Nephron progenitor cell (in vitro differentiated cells): ENCODE data around the gene TMEM186.
A peak's percentile ranks its signal among the peaks of the same experiment; 100 is the strongest.
"Not testable (repeated sequence)": the region's sequence is repeated elsewhere in the genome, so short reads cannot be mapped to it uniquely, and the experiment has no call there.

ENCODE experiments used
- DNase-seq: peaks from one replicate; pipeline ENCODE4 v3.0.0; 2021
- H3K27ac Mint-ChIP-seq: 2 replicates; pipeline ENCODE4 v1.8.0; 2021; ENCODE audit warnings: mild to moderate bottlenecking, moderate library complexity, mixed read lengths
- H3K27me3 Mint-ChIP-seq: 2 replicates; pipeline ENCODE4 v1.8.0; 2021; ENCODE audit warnings: mild to moderate bottlenecking, low read depth, mixed read lengths; ENCODE audit not compliant: poor library complexity
- H3K36me3 Mint-ChIP-seq: 2 replicates; pipeline ENCODE4 v1.8.0; 2021; ENCODE audit warnings: low read depth, mixed read lengths
- H3K4me1 Mint-ChIP-seq: 2 replicates; pipeline ENCODE4 v1.8.0; 2021; ENCODE audit warnings: mixed read lengths
- H3K4me3 Mint-ChIP-seq: 2 replicates; pipeline ENCODE4 v1.8.0; 2021; ENCODE audit warnings: mild to moderate bottlenecking, moderate library complexity, mixed read lengths
- H3K9me3 Mint-ChIP-seq: 2 replicates; pipeline ENCODE4 v1.8.0; 2021; ENCODE audit warnings: mild to moderate bottlenecking, moderate library complexity, mixed read lengths
- TF ChIP-seq, protein P1 (sequence below): fragments of 200-600 bp; sonication (generic); IDR thresholded peaks from 2 replicates; pipeline ENCODE4 v1.5.0; 2021; ENCODE audit warnings: antibody characterized with exemption

TMEM186 gene

DNA sequence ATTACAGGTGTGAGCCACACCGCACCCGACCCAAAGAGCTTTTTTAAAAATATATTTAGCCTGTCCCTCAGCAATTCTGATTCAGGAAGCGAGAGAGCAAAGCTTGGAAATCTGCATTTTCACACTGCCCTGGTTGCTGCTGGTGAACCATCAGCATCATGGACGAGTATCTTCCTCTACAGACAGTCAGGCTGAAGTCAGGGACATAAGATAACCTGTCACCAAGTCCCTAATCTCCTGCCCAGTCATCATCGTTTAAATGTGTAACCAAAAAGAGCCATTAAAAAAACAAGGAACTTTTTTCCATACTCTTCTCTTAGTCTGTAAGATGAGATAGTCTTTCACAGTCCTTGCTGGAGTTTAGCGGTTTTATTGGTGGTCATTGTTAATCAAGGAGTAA, 6.9 kb upstream of the TMEM186 start:
- DNase-seq, result no peak

DNA sequence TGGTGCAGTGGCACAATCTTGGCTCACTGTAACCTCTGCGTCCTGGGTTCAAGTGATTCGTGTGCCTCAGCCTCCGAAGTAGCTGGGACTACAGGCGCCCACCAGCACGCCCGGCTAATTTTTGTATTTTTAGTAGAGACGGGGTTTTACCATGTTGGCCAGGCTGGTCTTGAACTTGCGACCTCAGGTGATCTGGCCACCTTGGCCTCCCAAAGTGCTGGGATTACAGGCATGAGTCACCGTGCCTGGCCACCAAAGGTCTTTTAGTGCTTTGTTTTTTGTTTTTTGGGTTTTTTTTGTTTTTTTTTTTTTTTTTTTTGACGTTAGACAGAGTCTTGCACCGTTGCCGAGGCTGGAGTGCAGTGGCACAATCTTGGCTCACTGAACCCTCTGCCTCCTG, 6.3 kb upstream of the TMEM186 start:
- H3K4me3 Mint-ChIP-seq, H3K27me3 Mint-ChIP-seq, H3K27ac Mint-ChIP-seq, H3K9me3 Mint-ChIP-seq, DNase-seq, H3K4me1 Mint-ChIP-seq: not testable (repeated sequence)
- peaks cover 42% of the 10 kb centered on the region for H3K36me3 Mint-ChIP-seq

More for the DNA sequence above, 6.9 kb upstream of the TMEM186 start:
- TF ChIP-seq, protein P1, sequence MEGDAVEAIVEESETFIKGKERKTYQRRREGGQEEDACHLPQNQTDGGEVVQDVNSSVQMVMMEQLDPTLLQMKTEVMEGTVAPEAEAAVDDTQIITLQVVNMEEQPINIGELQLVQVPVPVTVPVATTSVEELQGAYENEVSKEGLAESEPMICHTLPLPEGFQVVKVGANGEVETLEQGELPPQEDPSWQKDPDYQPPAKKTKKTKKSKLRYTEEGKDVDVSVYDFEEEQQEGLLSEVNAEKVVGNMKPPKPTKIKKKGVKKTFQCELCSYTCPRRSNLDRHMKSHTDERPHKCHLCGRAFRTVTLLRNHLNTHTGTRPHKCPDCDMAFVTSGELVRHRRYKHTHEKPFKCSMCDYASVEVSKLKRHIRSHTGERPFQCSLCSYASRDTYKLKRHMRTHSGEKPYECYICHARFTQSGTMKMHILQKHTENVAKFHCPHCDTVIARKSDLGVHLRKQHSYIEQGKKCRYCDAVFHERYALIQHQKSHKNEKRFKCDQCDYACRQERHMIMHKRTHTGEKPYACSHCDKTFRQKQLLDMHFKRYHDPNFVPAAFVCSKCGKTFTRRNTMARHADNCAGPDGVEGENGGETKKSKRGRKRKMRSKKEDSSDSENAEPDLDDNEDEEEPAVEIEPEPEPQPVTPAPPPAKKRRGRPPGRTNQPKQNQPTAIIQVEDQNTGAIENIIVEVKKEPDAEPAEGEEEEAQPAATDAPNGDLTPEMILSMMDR, result no peak
- Mint-ChIP-seq H3K36me3 (peaks cover 48% of the 10 kb centered on the region), H3K4me1 (peaks cover 1% of the 10 kb centered on the region), H3K4me3 (no peak overlapping the region), H3K27ac (no peak overlapping the region), H3K9me3 (no peaks in the 10 kb centered on the region), H3K27me3 (peaks cover 2% of the 10 kb centered on the region)

DNA sequence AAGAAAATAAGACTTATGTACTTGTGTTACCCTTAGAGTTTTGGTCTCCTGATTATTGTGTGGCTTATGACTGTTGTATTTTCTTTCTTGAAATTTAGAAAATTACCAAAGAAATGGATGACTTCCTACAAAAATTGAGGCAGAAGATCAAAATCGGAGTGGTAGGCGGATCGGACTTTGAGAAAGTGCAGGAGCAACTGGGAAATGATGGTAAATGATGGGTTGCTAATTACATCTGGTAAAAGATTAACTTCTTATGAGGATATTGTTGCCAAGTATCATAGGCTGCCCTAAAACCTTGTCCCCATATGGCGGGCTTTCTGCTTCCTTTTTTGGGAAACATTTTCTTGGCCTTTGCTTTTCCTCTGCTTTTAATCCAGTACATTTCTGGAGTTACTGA, 4.3 kb upstream of the TMEM186 start:
- no peak for DNase-seq
- H3K4me1 Mint-ChIP-seq, result peaks cover 22% of the 10 kb centered on the region
- H3K4me3 Mint-ChIP-seq, result no peak overlapping the region
- H3K27ac Mint-ChIP-seq, result no peak overlapping the region
- peaks cover 2% of the 10 kb centered on the region for H3K27me3 Mint-ChIP-seq
- H3K9me3 Mint-ChIP-seq, result no peaks in the 10 kb centered on the region
- peaks cover 28% of the 10 kb centered on the region for H3K36me3 Mint-ChIP-seq
- TF ChIP-seq, protein P1, result no peak

DNA sequence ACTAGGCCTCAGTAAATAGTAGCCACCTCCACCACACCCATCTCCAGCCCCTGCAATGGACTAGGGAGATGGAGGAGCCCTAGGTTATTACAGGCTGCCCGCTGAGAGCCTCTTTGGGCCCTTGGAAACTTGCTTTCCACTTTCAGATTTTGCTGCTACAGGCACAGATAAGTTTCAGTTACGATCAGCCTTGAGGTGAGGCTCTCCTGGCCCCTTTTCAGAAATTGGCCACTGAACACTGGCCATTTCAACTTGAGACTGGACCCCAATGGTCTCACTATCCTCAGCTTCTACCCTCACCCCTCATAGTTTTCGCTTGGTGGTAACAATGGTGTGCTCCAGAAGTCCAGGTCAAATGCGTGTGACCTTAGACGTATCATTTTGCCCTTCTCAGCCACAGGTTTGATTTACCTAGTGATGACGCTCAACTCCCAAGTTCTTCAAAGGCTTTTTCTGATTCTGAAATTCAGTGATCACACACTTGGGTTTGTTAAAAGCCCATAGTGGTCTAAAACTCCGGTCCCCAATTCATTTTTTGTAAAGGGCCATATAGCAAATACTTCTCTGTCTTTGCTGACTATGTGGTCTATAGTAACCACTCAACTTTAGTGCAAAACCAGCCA, 1.2 kb upstream of the TMEM186 start:
- Mint-ChIP-seq H3K27me3 (peaks cover 2% of the 10 kb centered on the region), H3K36me3 (peaks cover 17% of the 10 kb centered on the region), H3K4me3 (peak overlapping the region; percentile 93), H3K9me3 (no peaks in the 10 kb centered on the region), H3K27ac (peak overlapping the region; percentile 26), H3K4me1 (peaks cover 39% of the 10 kb centered on the region)
- DNase-seq, result no peak
- TF ChIP-seq, protein P1, result no peak

DNA sequence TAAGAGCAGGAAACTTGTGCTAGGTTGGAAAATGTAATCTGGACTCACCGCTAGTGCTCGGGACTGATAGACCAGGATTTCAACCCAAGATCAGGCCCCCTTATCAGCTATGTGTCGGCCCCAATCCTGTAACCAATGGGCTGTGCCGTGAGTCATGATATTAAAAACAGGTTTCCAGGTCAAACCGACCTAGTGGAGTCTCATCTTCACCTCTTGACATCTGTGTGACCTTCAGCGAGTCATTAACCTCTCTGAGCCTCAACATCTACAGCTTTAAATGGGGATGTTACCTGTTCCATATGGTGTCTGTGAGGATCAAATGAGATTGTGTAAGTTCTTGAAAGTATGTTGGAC, 712 bp upstream of the TMEM186 start:
- Mint-ChIP-seq H3K27ac (peak overlapping the region; percentile 81), H3K4me1 (peaks cover 39% of the 10 kb centered on the region), H3K9me3 (no peaks in the 10 kb centered on the region), H3K4me3 (peak overlapping the region; percentile 93), H3K27me3 (peaks cover 5% of the 10 kb centered on the region), H3K36me3 (peaks cover 14% of the 10 kb centered on the region)
- DNase-seq, result no peak
- TF ChIP-seq, protein P1, result no peak

DNA sequence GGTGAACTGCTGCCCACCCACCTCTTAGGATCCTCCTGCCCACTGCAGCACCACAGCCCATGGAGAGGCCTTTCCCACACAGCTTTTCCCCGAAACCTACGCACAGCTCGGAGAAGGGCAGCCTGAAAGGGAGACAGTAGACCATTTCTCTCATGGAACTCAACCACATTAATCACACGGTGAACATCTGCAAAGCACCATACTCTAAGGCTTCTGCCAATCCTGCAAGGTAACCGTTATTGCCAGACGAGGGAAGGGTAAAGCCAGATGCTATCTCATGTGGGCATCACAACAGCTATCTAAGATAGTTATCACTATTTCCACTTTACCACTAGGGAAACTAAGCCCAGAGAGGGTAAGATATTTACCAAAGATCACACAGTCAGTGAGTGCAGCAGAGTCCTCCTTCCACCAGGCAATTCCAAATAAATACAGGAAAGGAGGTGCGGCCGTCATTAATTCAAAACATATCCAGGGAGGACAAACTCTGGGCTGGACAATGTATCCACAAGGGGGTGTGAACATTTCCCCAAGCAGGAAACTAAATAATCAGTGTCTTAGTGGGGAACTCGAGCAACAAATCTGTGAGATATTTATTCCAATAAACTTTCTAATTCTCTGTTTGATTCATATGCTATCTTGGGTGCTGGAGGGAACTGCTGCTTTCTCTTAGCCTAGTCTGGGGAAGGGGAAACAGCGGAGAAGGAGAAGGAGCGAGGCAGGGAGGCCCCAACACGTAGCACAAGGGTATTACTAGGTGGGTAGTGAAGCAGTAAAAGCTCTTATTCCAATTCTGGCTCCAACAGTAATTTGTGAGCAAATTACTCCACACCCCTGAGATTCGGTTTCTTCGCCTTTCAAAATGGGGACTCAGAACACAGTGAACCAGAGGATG, 723 bp downstream of the TMEM186 start:
- no peaks in the 10 kb centered on the region for H3K9me3 Mint-ChIP-seq
- H3K27ac Mint-ChIP-seq, result peak overlapping the region; percentile 96

More for the DNA sequence above, 723 bp downstream of the TMEM186 start:
- peaks cover 6% of the 10 kb centered on the region for H3K27me3 Mint-ChIP-seq
- H3K4me1 Mint-ChIP-seq, result peaks cover 43% of the 10 kb centered on the region
- TF ChIP-seq, protein P1, result no peak
- DNase-seq, result no peak
- peak overlapping the region; percentile 93 for H3K4me3 Mint-ChIP-seq
- H3K36me3 Mint-ChIP-seq, result peaks cover 2% of the 10 kb centered on the region
